GM12892 (cell line): ENCODE data around the gene GPR171.

Experiments
- POLR2A ChIP-seq: IDR thresholded peaks from 2 replicates; pipeline ENCODE4 v1.6.1; 2011; ENCODE audit warnings: low read depth, low read length, control low read depth
- POLR2AphosphoS5 ChIP-seq: IDR thresholded peaks from 2 replicates; pipeline ENCODE4 v1.6.1; 2011; ENCODE audit warnings: low read depth, low read length, control low read depth

DNA sequence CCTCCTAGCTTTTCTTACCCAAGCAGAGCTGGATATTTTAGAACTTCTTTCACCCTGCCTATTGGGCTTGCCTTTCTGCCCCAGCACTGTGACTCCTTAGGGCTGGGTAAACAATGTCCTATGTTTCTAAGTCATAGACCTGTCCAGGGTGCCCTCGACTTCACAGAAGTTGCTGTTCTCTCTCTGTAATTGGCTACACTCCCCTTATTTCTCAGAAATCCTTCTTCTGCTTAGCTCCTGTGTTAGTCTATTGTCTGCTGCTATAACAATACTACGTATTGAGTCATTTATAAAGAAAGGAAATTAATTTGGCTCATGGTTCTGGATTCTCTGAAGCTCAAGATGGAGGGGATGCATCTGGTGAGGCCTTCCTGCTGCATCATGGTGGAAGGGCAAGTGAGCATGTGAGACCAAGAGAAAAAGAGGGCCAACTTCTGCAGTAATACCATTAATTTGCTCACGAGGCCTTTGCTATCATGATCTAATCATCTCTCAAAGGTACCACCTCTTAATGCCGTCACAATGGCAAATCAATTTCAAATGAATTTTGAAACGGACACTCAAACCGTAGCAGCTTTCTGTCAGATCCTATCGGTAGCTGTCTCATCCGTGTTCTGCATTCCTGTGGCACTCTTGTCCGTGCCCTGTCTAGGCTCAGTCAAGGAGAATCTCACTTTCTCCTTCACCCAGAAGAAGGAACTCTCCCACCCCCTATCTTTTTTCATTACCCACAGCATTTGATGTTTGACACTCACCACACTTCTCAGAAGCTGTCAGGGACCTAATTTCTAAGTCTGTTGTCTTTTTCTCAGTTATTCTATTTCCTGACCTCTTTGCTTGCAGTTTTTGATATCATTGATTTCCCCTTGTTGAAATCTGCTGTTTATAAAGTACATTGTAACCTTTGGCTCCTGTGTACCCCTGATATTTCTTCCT is 22.3 kb upstream of the GPR171 start:
- TF ChIP-seq POLR2A (no peak), POLR2AphosphoS5 (no peak)
